ENCODE measurements around the gene C3orf18.

Gene C3orf18

GRCh38 chr3:50604110-50604621 lies 36.6 kb upstream of the C3orf18 start:
- Histone ChIP-seq H3K36me3 (ENCODE audit: insufficient read depth) (no peaks in the 10 kb centered on the region), H3K27me3 (ENCODE audit: insufficient read depth, low read depth) (no peaks in the 10 kb centered on the region), H2AFZ (ENCODE audit: low read depth) (no peak overlapping the region), H3K9ac (no peak overlapping the region), H3K27ac (no peak overlapping the region), H3K79me2 (ENCODE audit: insufficient read depth, low read depth) (no peaks in the 10 kb centered on the region), H3K4me1 (ENCODE audit: low read depth, poor library complexity, severe bottlenecking) (no peaks in the 10 kb centered on the region), H4K20me1 (ENCODE audit: insufficient read depth) (no peaks in the 10 kb centered on the region), H3K4me3 (IDR thresholded peaks at IDR 0.05; ENCODE audit: insufficient read depth, low read depth, low read length) (no peak overlapping the region), H3K4me2 (no peak overlapping the region)
- TF ChIP-seq CTCF (conservative IDR thresholded peaks at IDR 0.05; ENCODE audit: low read depth, low read length) = no peak

GRCh38 chr3:50603261-50604109 lies 35.9 kb upstream of the C3orf18 start:
- no peak for TF ChIP-seq CTCF (conservative IDR thresholded peaks at IDR 0.05; ENCODE audit: low read depth, low read length)
- Histone ChIP-seq H3K36me3 (ENCODE audit: insufficient read depth) (no peaks in the 10 kb centered on the region), H2AFZ (ENCODE audit: low read depth) (no peak overlapping the region), H3K27ac (no peak overlapping the region), H4K20me1 (ENCODE audit: insufficient read depth) (no peaks in the 10 kb centered on the region), H3K4me2 (no peak overlapping the region), H3K27me3 (ENCODE audit: insufficient read depth, low read depth) (no peaks in the 10 kb centered on the region), H3K4me3 (IDR thresholded peaks at IDR 0.05; ENCODE audit: insufficient read depth, low read depth, low read length) (no peak overlapping the region), H3K4me1 (ENCODE audit: low read depth, poor library complexity, severe bottlenecking) (no peaks in the 10 kb centered on the region), H3K79me2 (ENCODE audit: insufficient read depth, low read depth) (no peaks in the 10 kb centered on the region), H3K9ac (no peak overlapping the region)

- Histone ChIP-seq H3K36me3 (ENCODE audit: insufficient read depth) (no peaks in the 10 kb centered on the region), H3K27me3 (ENCODE audit: insufficient read depth, low read depth) (no peaks in the 10 kb centered on the region), H3K79me2 (ENCODE audit: insufficient read depth, low read depth) (no peaks in the 10 kb centered on the region), H3K9ac (no peak overlapping the region), H2AFZ (ENCODE audit: low read depth) (no peak overlapping the region), H3K4me2 (no peak overlapping the region), H3K27ac (no peak overlapping the region), H4K20me1 (ENCODE audit: insufficient read depth) (no peaks in the 10 kb centered on the region), H3K4me1 (ENCODE audit: low read depth, poor library complexity, severe bottlenecking) (no peaks in the 10 kb centered on the region), H3K4me3 (IDR thresholded peaks at IDR 0.05; ENCODE audit: insufficient read depth, low read depth, low read length) (no peak overlapping the region)
- no peak for TF ChIP-seq CTCF (conservative IDR thresholded peaks at IDR 0.05; ENCODE audit: low read depth, low read length)
These were observed 35.1 kb upstream of the C3orf18 start for GRCh38 chr3:50602595-50603191.

GRCh38 chr3:50600841-50601591 lies 33.5 kb upstream of the C3orf18 start:
- Histone ChIP-seq H3K4me1 (ENCODE audit: low read depth, poor library complexity, severe bottlenecking) (no peaks in the 10 kb centered on the region), H3K36me3 (ENCODE audit: insufficient read depth) (no peaks in the 10 kb centered on the region), H3K9ac (no peak overlapping the region), H3K4me3 (IDR thresholded peaks at IDR 0.05; ENCODE audit: insufficient read depth, low read depth, low read length) (no peak overlapping the region), H3K27ac (no peak overlapping the region), H3K79me2 (ENCODE audit: insufficient read depth, low read depth) (no peaks in the 10 kb centered on the region), H2AFZ (ENCODE audit: low read depth) (no peak overlapping the region), H3K27me3 (ENCODE audit: insufficient read depth, low read depth) (no peaks in the 10 kb centered on the region), H3K4me2 (no peak overlapping the region), H4K20me1 (ENCODE audit: insufficient read depth) (no peaks in the 10 kb centered on the region)
- no peak for TF ChIP-seq CTCF (conservative IDR thresholded peaks at IDR 0.05; ENCODE audit: low read depth, low read length)

Measured in KMS-11 (cell line).